ENCODE results near the gene NMT2. TPM values are rescaled to one million over a fixed set of nuclear protein-coding genes. Genes with fewer than 3 reads are reported as not detected.

Gene NMT2
- polyA plus RNA-seq, 1 donor from 2014 or later: 24.6 TPM

- no peaks in the 10 kb centered on the region for H3K9me2 ChIP-seq (ENCODE audit: insufficient read depth, low read length)
- no peaks in the 10 kb centered on the region for H3F3A ChIP-seq (ENCODE audit: insufficient read depth, low read length, poor library complexity, severe bottlenecking)
- no peak overlapping the region for H3K4me3 ChIP-seq (ENCODE audit: low read length)
- TF ChIP-seq RAD21 (conservative IDR thresholded peaks at IDR 0.05): no peak
- TF ChIP-seq EZH2 (IDR thresholded peaks at IDR 0.05; ENCODE audit: borderline replicate concordance, insufficient read depth, low read length, poor library complexity, severe bottlenecking): no peak
- TF ChIP-seq EP300 (conservative IDR thresholded peaks at IDR 0.05; ENCODE audit: poor library complexity, severe bottlenecking): no peak
- no peak for TF ChIP-seq SMC3 (conservative IDR thresholded peaks at IDR 0.05; ENCODE audit: poor library complexity)
- TF ChIP-seq MXI1 (conservative IDR thresholded peaks at IDR 0.05; ENCODE audit: poor library complexity, severe bottlenecking): no peak
- TF ChIP-seq, protein P1, sequence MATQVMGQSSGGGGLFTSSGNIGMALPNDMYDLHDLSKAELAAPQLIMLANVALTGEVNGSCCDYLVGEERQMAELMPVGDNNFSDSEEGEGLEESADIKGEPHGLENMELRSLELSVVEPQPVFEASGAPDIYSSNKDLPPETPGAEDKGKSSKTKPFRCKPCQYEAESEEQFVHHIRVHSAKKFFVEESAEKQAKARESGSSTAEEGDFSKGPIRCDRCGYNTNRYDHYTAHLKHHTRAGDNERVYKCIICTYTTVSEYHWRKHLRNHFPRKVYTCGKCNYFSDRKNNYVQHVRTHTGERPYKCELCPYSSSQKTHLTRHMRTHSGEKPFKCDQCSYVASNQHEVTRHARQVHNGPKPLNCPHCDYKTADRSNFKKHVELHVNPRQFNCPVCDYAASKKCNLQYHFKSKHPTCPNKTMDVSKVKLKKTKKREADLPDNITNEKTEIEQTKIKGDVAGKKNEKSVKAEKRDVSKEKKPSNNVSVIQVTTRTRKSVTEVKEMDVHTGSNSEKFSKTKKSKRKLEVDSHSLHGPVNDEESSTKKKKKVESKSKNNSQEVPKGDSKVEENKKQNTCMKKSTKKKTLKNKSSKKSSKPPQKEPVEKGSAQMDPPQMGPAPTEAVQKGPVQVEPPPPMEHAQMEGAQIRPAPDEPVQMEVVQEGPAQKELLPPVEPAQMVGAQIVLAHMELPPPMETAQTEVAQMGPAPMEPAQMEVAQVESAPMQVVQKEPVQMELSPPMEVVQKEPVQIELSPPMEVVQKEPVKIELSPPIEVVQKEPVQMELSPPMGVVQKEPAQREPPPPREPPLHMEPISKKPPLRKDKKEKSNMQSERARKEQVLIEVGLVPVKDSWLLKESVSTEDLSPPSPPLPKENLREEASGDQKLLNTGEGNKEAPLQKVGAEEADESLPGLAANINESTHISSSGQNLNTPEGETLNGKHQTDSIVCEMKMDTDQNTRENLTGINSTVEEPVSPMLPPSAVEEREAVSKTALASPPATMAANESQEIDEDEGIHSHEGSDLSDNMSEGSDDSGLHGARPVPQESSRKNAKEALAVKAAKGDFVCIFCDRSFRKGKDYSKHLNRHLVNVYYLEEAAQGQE (IDR thresholded peaks at IDR 0.05; ENCODE audit: borderline replicate concordance): no peak
- TF ChIP-seq POLR2AphosphoS5 (IDR thresholded peaks at IDR 0.05): no peak
- TF ChIP-seq CTCF (IDR thresholded peaks at IDR 0.05; ENCODE audit: poor library complexity, severe bottlenecking): no peak
- no peak for TF ChIP-seq TAF1 (IDR thresholded peaks at IDR 0.05; ENCODE audit: low read depth)
- no peak overlapping the region for H2AFZ ChIP-seq (ENCODE audit: low read depth, low read length)
- H3K9ac ChIP-seq (ENCODE audit: low read length): no peak overlapping the region
- peaks cover 2% of the 10 kb centered on the region for H3K9me3 ChIP-seq (ENCODE audit: low read length)
- H3K27me3 ChIP-seq (ENCODE audit: insufficient read depth, low read depth, low read length): no peaks in the 10 kb centered on the region
- H4K20me1 ChIP-seq (ENCODE audit: insufficient read depth): no peaks in the 10 kb centered on the region
- no peaks in the 10 kb centered on the region for H3K79me2 ChIP-seq (replicated peaks; ENCODE audit: insufficient read depth, low read length)
- H3K36me3 ChIP-seq (ENCODE audit: insufficient read depth, low read length): no peaks in the 10 kb centered on the region
- no peak overlapping the region for H3K4me2 ChIP-seq (ENCODE audit: low read length)
- H3K27ac ChIP-seq (ENCODE audit: low read length): no peak overlapping the region
Measured at GRCh38 chr10:15155978-15156656, 12.4 kb downstream of the NMT2 start.

- no peaks in the 10 kb centered on the region for H3K9me2 ChIP-seq (ENCODE audit: insufficient read depth, low read length)
- H3K79me2 ChIP-seq (replicated peaks; ENCODE audit: insufficient read depth, low read length): no peaks in the 10 kb centered on the region
- no peaks in the 10 kb centered on the region for H4K20me1 ChIP-seq (ENCODE audit: insufficient read depth)
- H3K4me3 ChIP-seq (ENCODE audit: low read length): no peak overlapping the region
- H3K36me3 ChIP-seq (ENCODE audit: insufficient read depth, low read length): no peaks in the 10 kb centered on the region
- H2AFZ ChIP-seq (ENCODE audit: low read depth, low read length): no peak overlapping the region
- H3K27me3 ChIP-seq (ENCODE audit: insufficient read depth, low read depth, low read length): no peaks in the 10 kb centered on the region
- TF ChIP-seq EZH2 (IDR thresholded peaks at IDR 0.05; ENCODE audit: borderline replicate concordance, insufficient read depth, low read length, poor library complexity, severe bottlenecking): no peak
- no peak for TF ChIP-seq TAF1 (IDR thresholded peaks at IDR 0.05; ENCODE audit: low read depth)
- no peak for TF ChIP-seq EP300 (conservative IDR thresholded peaks at IDR 0.05; ENCODE audit: poor library complexity, severe bottlenecking)
- TF ChIP-seq MXI1 (conservative IDR thresholded peaks at IDR 0.05; ENCODE audit: poor library complexity, severe bottlenecking): no peak
- no peak for TF ChIP-seq CTCF (IDR thresholded peaks at IDR 0.05; ENCODE audit: poor library complexity, severe bottlenecking)
- no peak for TF ChIP-seq POLR2AphosphoS5 (IDR thresholded peaks at IDR 0.05)
- no peaks in the 10 kb centered on the region for H3F3A ChIP-seq (ENCODE audit: insufficient read depth, low read length, poor library complexity, severe bottlenecking)
- H3K27ac ChIP-seq (ENCODE audit: low read length): no peak overlapping the region
- H3K9ac ChIP-seq (ENCODE audit: low read length): no peak overlapping the region
- no peak overlapping the region for H3K4me2 ChIP-seq (ENCODE audit: low read length)
- peaks cover 2% of the 10 kb centered on the region for H3K9me3 ChIP-seq (ENCODE audit: low read length)
Measured at GRCh38 chr10:15152556-15152955, 15.9 kb downstream of the NMT2 start.
